PC-9 (cell line): ENCODE data around the gene LMLN. TPM values are rescaled to one million over a fixed set of nuclear protein-coding genes. Genes with fewer than 3 reads are reported as not detected.
A peak's percentile ranks its signal among the peaks of the same experiment; 100 is the strongest.

ENCODE experiments used
- BruUV-seq: library from RNA; stranded (reverse); fragments of 400-500 nt; replicated peaks from 2 replicates; lab custom pipeline; 2021; lab: Mats Ljungman, UMichigan
- CTCF ChIA-PET: fragments of 300-600 bp; sonication (Branson Sonifier 250); formaldehyde crosslinking; loops from one replicate; lab custom pipeline; 2022; ENCODE audit warnings: antibody characterized with exemption; lab: Charles Lee
- POLR2A ChIA-PET: fragments of 300-600 bp; sonication (Branson Sonifier 250); formaldehyde crosslinking; loops from one replicate; lab custom pipeline; 2022; ENCODE audit warnings: antibody characterized with exemption; ENCODE audit not compliant: unreplicated experiment; lab: Charles Lee
- DNase-seq, 2 experiments: peaks; one replicate each; pipeline versions ENCODE4 v3.0.0 to v3.0.0-alpha.2; 2015 to 2022; ENCODE audit warnings: mixed read lengths in 1 of 2
- H2AFZ ChIP-seq: fragments of 200-600 bp; sonication (generic); 2 replicates; pipeline ENCODE4 v1.8.1; 2017; ENCODE audit warnings: antibody characterized with exemption
- H3F3A ChIP-seq: fragments of 200-600 bp; sonication (generic); 2 replicates; pipeline ENCODE4 v1.8.1; 2017; ENCODE audit warnings: antibody characterized with exemption, mild to moderate bottlenecking, low read depth; ENCODE audit not compliant: insufficient read depth
- H3K27ac ChIP-seq: fragments of 200-600 bp; sonication (generic); 2 replicates; pipeline ENCODE4 v1.6.1; 2016; ENCODE audit warnings: mixed run types
- H3K27me3 ChIP-seq: fragments of 200-600 bp; sonication (generic); 2 replicates; pipeline ENCODE4 v1.6.1; 2016; ENCODE audit warnings: low read depth, mixed run types; ENCODE audit not compliant: insufficient read depth
- H3K36me3 ChIP-seq: fragments of 200-600 bp; sonication (generic); 2 replicates; pipeline ENCODE4 v1.6.1; 2016; ENCODE audit warnings: low read depth, mixed run types
- H3K4me1 ChIP-seq: fragments of 200-600 bp; sonication (generic); replicated peaks from 2 replicates; pipeline ENCODE4 v1.6.1; 2016; ENCODE audit warnings: mixed run types; ENCODE audit not compliant: insufficient read depth
- H3K4me2 ChIP-seq: fragments of 200-600 bp; sonication (generic); 2 replicates; pipeline ENCODE4 v1.6.1; 2017; ENCODE audit warnings: mixed run types
- H3K4me3 ChIP-seq: fragments of 200-600 bp; sonication (generic); 2 replicates; pipeline ENCODE4 v1.6.1; 2016; ENCODE audit warnings: mixed run types
- H3K79me2 ChIP-seq: fragments of 200-600 bp; sonication (generic); 2 replicates; pipeline ENCODE4 v1.6.1; 2017; ENCODE audit warnings: low read depth, mixed run types
- H3K9me2 ChIP-seq: fragments of 200-600 bp; sonication (generic); 2 replicates; pipeline ENCODE4 v1.8.1; 2017; ENCODE audit warnings: mild to moderate bottlenecking; ENCODE audit not compliant: insufficient read depth
- H3K9me3 ChIP-seq: fragments of 200-600 bp; sonication (generic); 2 replicates; pipeline ENCODE4 v1.8.1; 2016; ENCODE audit warnings: low read depth; ENCODE audit not compliant: insufficient read depth
- H4K20me1 ChIP-seq: fragments of 200-600 bp; sonication (generic); 2 replicates; pipeline ENCODE4 v1.8.1; 2017; ENCODE audit not compliant: insufficient read depth
- CTCF ChIP-seq: fragments of 200-600 bp; sonication (generic); conservative IDR thresholded peaks from 2 replicates; pipeline ENCODE4 v1.6.1; 2017; ENCODE audit warnings: mixed run types, antibody characterized with exemption, mild to moderate bottlenecking, moderate library complexity
- EZH2 ChIP-seq: fragments of 200-600 bp; sonication (generic); IDR thresholded peaks from 2 replicates; pipeline ENCODE4 v1.8.0; 2017; ENCODE audit warnings: antibody characterized with exemption, low read depth
- intact Hi-C: fragments of 100-400 bp; cut with micrococcal nuclease; formaldehyde crosslinking; loops from one replicate; pipeline ENCODE4 v1.10.0; 2022; ENCODE audit not compliant: unreplicated experiment
- total RNA-seq: library from RNA; stranded (reverse); gene quantifications from 2 replicates; pipeline ENCODE4 v1.2.3, GENCODE V29; 2021

LMLN gene
- total RNA-seq, 1 experiment from 2014 or later: 21.1 TPM

GRCh38 chr3:197949191-197949777, 10.7 kb upstream of the LMLN start:
- peak in 1 of 2 experiments; percentile 51 for DNase-seq
- TSS peak; percentile 85 for BruUV-seq
- Histone ChIP-seq H3K36me3 (peaks cover 39% of the 10 kb centered on the region), H3K9me3 (no peaks in the 10 kb centered on the region), H3F3A (peaks cover 52% of the 10 kb centered on the region), H3K9me2 (no peaks in the 10 kb centered on the region), H3K4me1 (peaks cover 42% of the 10 kb centered on the region), H2AFZ (peak overlapping the region; percentile 89), H3K4me2 (peak overlapping the region; percentile 86), H3K79me2 (peaks cover 43% of the 10 kb centered on the region), H3K4me3 (peak overlapping the region; percentile 94), H3K27me3 (no peaks in the 10 kb centered on the region), H3K27ac (peak overlapping the region; percentile 88), H4K20me1 (peaks cover 34% of the 10 kb centered on the region)
- ChIA-PET POLR2A (interaction anchor here (0.6 to 0.8 kb wide), 3 partner anchors 13 to 1445 kb away, joined by 4 to 5 read pairs (median 4); no protein-coding TSS in a partner anchor), CTCF (no interaction called here)
- intact Hi-C loops: no loop called here
- no peak for TF ChIP-seq EZH2
- no peak for TF ChIP-seq CTCF

GRCh38 chr3:197949778-197950676, 10.0 kb upstream of the LMLN start, which contains the start of gene RPL35A:
Gene RPL35A (plus strand): TSS chr3:197950190. CDS start chr3:197950968, 778 bp downstream.
- CTCF ChIA-PET: no interaction called here
- H3K36me3 ChIP-seq: peaks cover 47% of the 10 kb centered on the region
- peaks cover 60% of the 10 kb centered on the region for H3F3A ChIP-seq
- H3K4me1 ChIP-seq: peaks cover 49% of the 10 kb centered on the region
- no peaks in the 10 kb centered on the region for H3K27me3 ChIP-seq
- H3K9me3 ChIP-seq: no peaks in the 10 kb centered on the region
- peaks cover 51% of the 10 kb centered on the region for H3K79me2 ChIP-seq
- intact Hi-C loops: no loop called here
- TSS peak; percentile 55 for BruUV-seq
- H3K4me2 ChIP-seq: peak within 1 kb of the TSS; percentile 86
- H3K9me2 ChIP-seq: no peaks in the 10 kb centered on the region
- H2AFZ ChIP-seq: peak within 1 kb of the TSS; percentile 89
- H4K20me1 ChIP-seq: peaks cover 41% of the 10 kb centered on the region
- POLR2A ChIA-PET: interaction anchor here (0.6 to 0.8 kb wide), 5 partner anchors 12 to 1445 kb away, joined by 3 to 5 read pairs (median 4); no protein-coding TSS in a partner anchor
- DNase-seq: peak; percentile 91 to 96
- peak within 1 kb of the TSS; percentile 94 for H3K4me3 ChIP-seq
- H3K27ac ChIP-seq: peak within 1 kb of the TSS; percentile 88
- TF ChIP-seq CTCF (0 out of 2 replicates have a peak, but pooled peaks have one; percentile 4), EZH2 (no peak)

GRCh38 chr3:197950677-197951061, 9.3 kb upstream of the LMLN start:
- Histone ChIP-seq H3K4me3 (peak overlapping the region; percentile 94), H3K9me2 (no peaks in the 10 kb centered on the region), H3K9me3 (no peaks in the 10 kb centered on the region), H3K27ac (peak overlapping the region; percentile 88), H3K4me1 (peaks cover 51% of the 10 kb centered on the region), H2AFZ (no peak overlapping the region), H3K79me2 (peaks cover 56% of the 10 kb centered on the region), H4K20me1 (peaks cover 48% of the 10 kb centered on the region), H3F3A (peaks cover 66% of the 10 kb centered on the region), H3K4me2 (peak overlapping the region; percentile 86), H3K27me3 (no peaks in the 10 kb centered on the region), H3K36me3 (peaks cover 53% of the 10 kb centered on the region)
- ChIA-PET CTCF (no interaction called here), POLR2A (no interaction called here)
- TF ChIP-seq EZH2 (no peak), CTCF (no peak)
- intact Hi-C loops: no loop called here
- DNase-seq: no peak
- BruUV-seq: no TSS peak
